GM12875 (cell line): ENCODE measurements around the gene DCAF11.
A peak's percentile ranks its signal among the peaks of the same experiment; 100 is the strongest.

Source experiments
- H3K4me3 ChIP-seq: one replicate; pipeline ENCODE4 v1.5.1; 2011; ENCODE audit warnings: low read depth, low read length, control low read depth
- CTCF ChIP-seq: IDR thresholded peaks from 2 replicates; pipeline ENCODE4 v1.5.1; 2011; ENCODE audit warnings: low read depth, mild to moderate bottlenecking, control low read depth, inconsistent platforms, low read length, moderate library complexity, borderline replicate concordance; ENCODE audit not compliant: insufficient read depth

Gene DCAF11

GRCh38 chr14:24162093-24162492 is 47.5 kb downstream of the DCAF11 start:
- H3K4me3 ChIP-seq, result peak overlapping the region; percentile 57
- no peak for TF ChIP-seq CTCF

- no peak overlapping the region for H3K4me3 ChIP-seq
- TF ChIP-seq CTCF, result no peak
These were observed 50.0 kb downstream of the DCAF11 start for GRCh38 chr14:24164518-24164991.

- no peak for TF ChIP-seq CTCF
- no peak overlapping the region for H3K4me3 ChIP-seq
These were observed 51.2 kb downstream of the DCAF11 start for GRCh38 chr14:24165785-24166184.

- no peak overlapping the region for H3K4me3 ChIP-seq
- no peak for TF ChIP-seq CTCF
These were observed 53.0 kb downstream of the DCAF11 start for GRCh38 chr14:24167469-24168114.

GRCh38 chr14:24171422-24172260 is 57.1 kb downstream of the DCAF11 start, which contains the start of gene REC8:
Gene REC8, plus strand, starts transcription at chr14:24172080. Its CDS starts 473 bp downstream, at chr14:24172553.
- TF ChIP-seq CTCF, result no peak
- H3K4me3 ChIP-seq, result peak within 1 kb of the TSS; percentile 72

- no peak for TF ChIP-seq CTCF
- H3K4me3 ChIP-seq, result peak overlapping the region; percentile 72
These were observed 57.8 kb downstream of the DCAF11 start for GRCh38 chr14:24172261-24172860.
